IMR-90 (cell line): ENCODE measurements around the gene KCNG4. TPM values are rescaled to one million over a fixed set of nuclear protein-coding genes. Genes with fewer than 3 reads are reported as not detected.

Experiments used
- ATAC-seq: fragments of 200-7000 bp; cut with Tn5 transposase; 2 replicates; pipeline ENCODE4 v1.9.1; 2020; ENCODE audit warnings: low read depth, mild to moderate bottlenecking, moderate library complexity
- BruUV-seq: library from RNA; stranded (reverse); fragments of 400-500 nt; replicated peaks from 2 replicates; lab custom pipeline; 2021; lab: Mats Ljungman, UMichigan
- CTCF ChIA-PET: fragments of 300-600 bp; formaldehyde crosslinking; extraction: SDS; loops from one replicate; lab custom pipeline; 2021; ENCODE audit warnings: antibody characterized with exemption; lab: Yijun Ruan, JAX
- POLR2A ChIA-PET: fragments of 300-600 bp; sonication (Branson Sonifier 250); formaldehyde crosslinking; loops from one replicate; lab custom pipeline; 2022; ENCODE audit warnings: antibody characterized with exemption; ENCODE audit not compliant: unreplicated experiment; lab: Charles Lee
- DNase-seq: peaks from one replicate; pipeline ENCODE4 v3.0.0; 2013
- H2AFZ ChIP-seq: replicated peaks from 2 replicates; pipeline ENCODE3; 2013; ENCODE audit warnings: low read length, mild to moderate bottlenecking; ENCODE audit not compliant: poor library complexity
- H2AK5ac ChIP-seq: 2 replicates; pipeline ENCODE4 v1.6.1; 2013; ENCODE audit warnings: low read depth, low read length, inconsistent platforms
- H2AK9ac ChIP-seq: replicated peaks from 2 replicates; pipeline ENCODE3; 2013; ENCODE audit warnings: mild to moderate bottlenecking, low read depth, low read length, moderate library complexity; ENCODE audit not compliant: poor library complexity
- H2BK120ac ChIP-seq: 2 replicates; pipeline ENCODE4 v1.6.1; 2013; ENCODE audit warnings: low read depth, low read length, inconsistent platforms
- H2BK15ac ChIP-seq: 3 replicates; pipeline ENCODE4 v1.6.1; 2013; ENCODE audit warnings: low read depth, low read length, inconsistent platforms
- H2BK20ac ChIP-seq: 2 replicates; pipeline ENCODE4 v1.6.1; 2013; ENCODE audit warnings: low read depth, mild to moderate bottlenecking, inconsistent platforms, low read length, moderate library complexity
- H2BK5ac ChIP-seq: 2 replicates; pipeline ENCODE4 v1.6.1; 2013; ENCODE audit warnings: mild to moderate bottlenecking, low read depth, low read length, inconsistent platforms; ENCODE audit not compliant: poor library complexity, severe bottlenecking
- H3K14ac ChIP-seq: replicated peaks from 2 replicates; pipeline ENCODE4 v1.6.1; 2013; ENCODE audit warnings: low read depth, low read length, inconsistent platforms
- H3K18ac ChIP-seq: 2 replicates; pipeline ENCODE4 v1.6.1; 2013; ENCODE audit warnings: low read depth, low read length, control low read depth
- H3K23ac ChIP-seq: 2 replicates; pipeline ENCODE4 v1.6.1; 2013; ENCODE audit warnings: low read depth, low read length, inconsistent platforms
- H3K27ac ChIP-seq: 2 replicates; pipeline ENCODE4 v1.5.1; 2013; ENCODE audit warnings: mild to moderate bottlenecking, control low read depth, low read length; ENCODE audit not compliant: insufficient read depth
- H3K27me3 ChIP-seq: 2 replicates; pipeline ENCODE4 v1.6.1; 2013; ENCODE audit warnings: low read length; ENCODE audit not compliant: control insufficient read depth, insufficient read depth
- H3K36me3 ChIP-seq: 2 replicates; pipeline ENCODE4 v1.6.1; 2013; ENCODE audit warnings: low read length, mixed read lengths; ENCODE audit not compliant: control insufficient read depth, insufficient read depth
- H3K4ac ChIP-seq: 2 replicates; pipeline ENCODE4 v1.6.1; 2013; ENCODE audit warnings: low read depth, low read length, inconsistent platforms
- H3K4me1 ChIP-seq: 2 replicates; pipeline ENCODE4 v1.6.1; 2013; ENCODE audit warnings: low read length, mixed read lengths; ENCODE audit not compliant: control insufficient read depth, insufficient read depth
- H3K4me2 ChIP-seq: 2 replicates; pipeline ENCODE4 v1.6.1; 2013; ENCODE audit warnings: low read depth, mild to moderate bottlenecking, control low read depth, low read length, moderate library complexity
- H3K4me3 ChIP-seq: 2 replicates; pipeline ENCODE4 v1.5.1; 2013; ENCODE audit warnings: low read depth, mild to moderate bottlenecking, control low read depth, low read length, moderate library complexity; ENCODE audit not compliant: insufficient read depth
- H3K56ac ChIP-seq: 2 replicates; pipeline ENCODE4 v1.6.1; 2013; ENCODE audit warnings: low read length, inconsistent platforms; ENCODE audit not compliant: insufficient read depth; ENCODE audit errors: extremely low read depth
- H3K79me1 ChIP-seq, 2 experiments: 2 replicates each; pipeline ENCODE4 v1.6.1; 2013; ENCODE audit warnings: low read length in 2 of 2, inconsistent platforms in 1 of 2, low read depth in 1 of 2
- H3K9ac ChIP-seq: 2 replicates; pipeline ENCODE4 v1.6.1; 2013; ENCODE audit warnings: low read depth, low read length, control low read depth
- H3K9me1 ChIP-seq: 2 replicates; pipeline ENCODE4 v1.6.1; 2013; ENCODE audit warnings: low read length, inconsistent platforms; ENCODE audit not compliant: insufficient read depth
- H3K9me3 ChIP-seq: 2 replicates; pipeline ENCODE4 v1.6.1; 2013; ENCODE audit warnings: low read length; ENCODE audit not compliant: control insufficient read depth, insufficient read depth
- H4K20me1 ChIP-seq: 2 replicates; pipeline ENCODE4 v1.6.1; 2013; ENCODE audit warnings: low read length, inconsistent platforms; ENCODE audit not compliant: insufficient read depth
- H4K5ac ChIP-seq: 2 replicates; pipeline ENCODE4 v1.6.1; 2013; ENCODE audit warnings: mild to moderate bottlenecking, low read depth, low read length, control low read depth
- H4K8ac ChIP-seq, 2 experiments: 2 replicates each; pipeline ENCODE4 v1.6.1; 2013; ENCODE audit warnings: low read depth in 2 of 2, low read length in 2 of 2, control low read depth in 1 of 2, inconsistent platforms in 1 of 2
- H4K91ac ChIP-seq: 2 replicates; pipeline ENCODE4 v1.6.1; 2013; ENCODE audit warnings: low read depth, low read length, inconsistent platforms; ENCODE audit not compliant: insufficient read depth
- MAFK ChIP-seq: IDR thresholded peaks from 2 replicates; pipeline ENCODE4 v1.6.1; 2012; ENCODE audit warnings: low read depth, low read length, improper control_type of control experiment
- RFX5 ChIP-seq: IDR thresholded peaks from 2 replicates; pipeline ENCODE4 v1.8.0; 2012; ENCODE audit warnings: low read depth, mild to moderate bottlenecking, low read length, moderate library complexity
- WGBS, 2 experiments: methylation state at CpG; one replicate each; pipeline versions ENCODE4 v1.1.5 to v1.1.7; 2013; ENCODE audit warnings: missing lambda C conversion rate in 2 of 2; ENCODE audit not compliant: insufficient read length in 1 of 2; ENCODE audit errors: extremely low coverage in 2 of 2; 5-methylcytosine and 5-hydroxymethylcytosine counted together
- dilution Hi-C: fragments of 300-500 bp; cut with HindIII; formaldehyde crosslinking; loops from one replicate; pipeline ENCODE4 v1.14.3; 2018; ENCODE audit warnings: low sequenced_read_pairs; ENCODE audit not compliant: unreplicated experiment
- in situ Hi-C: fragments of 300-500 bp; cut with MboI; formaldehyde crosslinking; loops from 3 replicates; pipeline ENCODE4 v1.14.3; 2019; ENCODE audit warnings: low sequenced_read_pairs, inconsistent platforms, mixed read lengths
- intact Hi-C: fragments of 100-400 bp; cut with micrococcal nuclease; formaldehyde crosslinking; loops from 2 replicates; pipeline ENCODE4 v1.10.0; 2022
- polyA plus RNA-seq, 3 experiments: library from polyadenylated mRNA; depleted of rRNA; stranded (reverse); fragments of >200 nt; gene quantifications; 2 replicates each; pipeline ENCODE4 v1.2.3, GENCODE V29; 2012; ENCODE audit warnings: low replicate concordance in 1 of 3
- total RNA-seq: library from RNA; depleted of rRNA; stranded (reverse); fragments of >200 nt; gene quantifications from 2 replicates; pipeline ENCODE4 v1.2.3, GENCODE V29; 2012

KCNG4 gene
- total and polyA plus RNA-seq, 2 of the 4 experiments (the other 2 are of a cell fraction) = not detected

- intact Hi-C loops = no loop called here
- H4K20me1 ChIP-seq = no peaks in the 10 kb centered on the region
- no peak overlapping the region for H3K18ac ChIP-seq
- H4K8ac ChIP-seq = no peak overlapping the region
- no peak overlapping the region for H4K5ac ChIP-seq
- H2BK120ac ChIP-seq = no peak overlapping the region
- no peak overlapping the region for H2BK15ac ChIP-seq
- no TSS peak for BruUV-seq
- ATAC-seq (no peak), DNase-seq (peak; percentile 3)
- no peak overlapping the region for H3K23ac ChIP-seq
- peaks cover 7% of the 10 kb centered on the region for H3K9me3 ChIP-seq
- no peaks in the 10 kb centered on the region for H3K36me3 ChIP-seq
- no peak overlapping the region for H2BK5ac ChIP-seq
- no peak overlapping the region for H2AK5ac ChIP-seq
- H2AK9ac ChIP-seq = no peak overlapping the region
- 60% methylated on average over 4 of the region's 5 CpGs; no CpG with 5 or more reads in 1 of the 2 experiments for WGBS, 2 experiments
- no peak overlapping the region for H3K9ac ChIP-seq
- CTCF ChIA-PET = interaction anchor here (0.8 kb wide), 1 partner anchor 25 kb away, joined by 3 read pairs; no protein-coding TSS in a partner anchor
- H2BK20ac ChIP-seq = no peak overlapping the region
- TF ChIP-seq MAFK (peak; percentile 86), RFX5 (no peak)
- H3K4me1 ChIP-seq = no peaks in the 10 kb centered on the region
- dilution Hi-C loops = no loop called here
- H3K4me3 ChIP-seq = no peak overlapping the region
- H3K27ac ChIP-seq = no peak overlapping the region
- H3K9me1 ChIP-seq = no peaks in the 10 kb centered on the region
- H3K27me3 ChIP-seq = peaks cover 68% of the 10 kb centered on the region
- H4K91ac ChIP-seq = no peak overlapping the region
- no peaks in the 10 kb centered on the region for H3K79me1 ChIP-seq
- no peak overlapping the region for H3K14ac ChIP-seq
- no peak overlapping the region for H2AFZ ChIP-seq
- H3K4ac ChIP-seq = no peak overlapping the region
- no peak overlapping the region for H3K4me2 ChIP-seq
- no peak overlapping the region for H3K56ac ChIP-seq
- in situ Hi-C loops = no loop called here
- POLR2A ChIA-PET = no interaction called here
Observed at GRCh38 chr16:84247844-84248243, 8.0 kb upstream of the KCNG4 start.
